Astrocyte of the spinal cord (primary cell): ENCODE measurements around the gene SUCLG2.

ENCODE experiments used
- DNase-seq: peaks from one replicate; pipeline ENCODE4 v3.0.0; 2011; ENCODE audit warnings: low read depth, low spot score
- H3K4me3 ChIP-seq: 2 replicates; pipeline ENCODE4 v1.5.1; 2011; ENCODE audit warnings: low read depth, mild to moderate bottlenecking, low read length, moderate library complexity
- CTCF ChIP-seq: IDR thresholded peaks from 2 replicates; pipeline ENCODE4 v1.5.1; 2012; ENCODE audit warnings: low read depth, mild to moderate bottlenecking, low read length, inconsistent platforms
- in situ Hi-C: cut with HindIII; loops from 2 replicates; pipeline ENCODE4 v1.10.0; 2017; ENCODE audit warnings: low sequenced_read_pairs

Gene SUCLG2

GRCh38 chr3:67689806-67690205 lies 35.4 kb upstream of the SUCLG2 start:
- in situ Hi-C loops, result no loop called here
- no peak for DNase-seq
- H3K4me3 ChIP-seq, result no peak overlapping the region
- TF ChIP-seq CTCF, result no peak

- in situ Hi-C loops, result no loop called here
- H3K4me3 ChIP-seq, result no peak overlapping the region
- TF ChIP-seq CTCF, result no peak
- no peak for DNase-seq
Observed at GRCh38 chr3:67688231-67688630, 33.8 kb upstream of the SUCLG2 start.

- DNase-seq, result no peak
- in situ Hi-C loops, result no loop called here
- TF ChIP-seq CTCF, result no peak
- H3K4me3 ChIP-seq, result no peak overlapping the region
Observed at GRCh38 chr3:67686069-67686468, 31.7 kb upstream of the SUCLG2 start.

GRCh38 chr3:67685499-67685898 lies 31.1 kb upstream of the SUCLG2 start:
- H3K4me3 ChIP-seq, result no peak overlapping the region
- DNase-seq, result peak; percentile 9
- no peak for TF ChIP-seq CTCF
- in situ Hi-C loops, result no loop called here

- in situ Hi-C loops, result no loop called here
- DNase-seq, result no peak
- H3K4me3 ChIP-seq, result no peak overlapping the region
- TF ChIP-seq CTCF, result no peak
Observed at GRCh38 chr3:67684211-67684610, 29.8 kb upstream of the SUCLG2 start.

GRCh38 chr3:67683522-67683921 lies 29.1 kb upstream of the SUCLG2 start:
- in situ Hi-C loops, result no loop called here
- TF ChIP-seq CTCF, result no peak
- no peak for DNase-seq
- no peak overlapping the region for H3K4me3 ChIP-seq

- no peak for DNase-seq
- in situ Hi-C loops, result no loop called here
- H3K4me3 ChIP-seq, result no peak overlapping the region
- TF ChIP-seq CTCF, result no peak
Observed at GRCh38 chr3:67678665-67679064, 24.3 kb upstream of the SUCLG2 start.
